Muscle of arm (tissue), 12 donors: ENCODE data around the gene FCMR. TPM values are rescaled to one million over a fixed set of nuclear protein-coding genes. Genes with fewer than 3 reads are reported as not detected.

Experiments used
- DNase-seq: peaks from one replicate; pipeline ENCODE4 v3.0.0-alpha.2; 2013
- polyA plus RNA-seq, 12 donors: library from polyadenylated mRNA; unstranded; fragments of 120-200 nt; gene quantifications; one replicate each; pipeline ENCODE4 v1.2.1, GENCODE V29; 2013; ENCODE audit not compliant: insufficient read length in 12 of 12

Gene FCMR
- polyA plus RNA-seq, 12 donors = 0.62 to 12.5 (median 1.1) TPM; not detected in 2

DNA sequence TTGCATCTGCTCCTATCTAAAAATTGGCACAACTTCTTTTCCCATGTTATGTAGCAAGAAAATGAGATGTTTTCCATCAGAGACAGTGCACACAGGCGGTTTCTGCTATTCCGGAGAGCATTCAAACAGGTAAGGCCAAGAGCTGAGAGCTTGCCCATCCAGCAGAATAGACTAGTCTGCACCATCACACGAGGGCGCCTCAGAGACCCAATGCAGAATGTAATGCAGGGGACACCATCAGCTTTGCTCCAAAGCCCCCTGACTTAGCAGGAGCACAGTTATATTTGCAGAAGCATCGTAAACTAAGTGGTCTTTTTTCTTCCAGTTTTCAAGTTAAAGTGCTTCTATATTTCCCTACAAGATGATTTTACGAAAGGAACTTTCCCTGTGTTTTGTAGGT, 19.8 kb downstream of the FCMR start:
- DNase-seq = no peak

DNA sequence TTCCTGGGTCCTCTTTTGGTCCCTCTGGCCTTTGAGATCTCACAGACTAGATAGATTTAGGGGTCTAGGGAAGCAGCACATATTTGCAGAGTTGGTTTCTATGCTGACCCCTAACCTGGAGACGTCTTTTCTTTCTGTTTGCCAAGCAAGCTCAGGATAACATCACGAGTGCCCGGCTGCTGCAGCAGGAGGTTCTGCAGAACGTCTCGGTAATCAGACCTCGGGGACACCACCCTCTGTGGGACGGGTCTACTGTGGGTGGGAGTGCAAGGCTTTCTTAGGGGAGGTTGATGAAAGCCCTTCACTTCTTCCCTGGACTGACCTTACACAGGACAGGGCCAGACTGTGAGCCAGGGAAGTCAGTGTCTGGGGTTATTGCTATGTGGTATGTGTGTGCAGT, 21.6 kb downstream of the FCMR start:
- no peak for DNase-seq

DNA sequence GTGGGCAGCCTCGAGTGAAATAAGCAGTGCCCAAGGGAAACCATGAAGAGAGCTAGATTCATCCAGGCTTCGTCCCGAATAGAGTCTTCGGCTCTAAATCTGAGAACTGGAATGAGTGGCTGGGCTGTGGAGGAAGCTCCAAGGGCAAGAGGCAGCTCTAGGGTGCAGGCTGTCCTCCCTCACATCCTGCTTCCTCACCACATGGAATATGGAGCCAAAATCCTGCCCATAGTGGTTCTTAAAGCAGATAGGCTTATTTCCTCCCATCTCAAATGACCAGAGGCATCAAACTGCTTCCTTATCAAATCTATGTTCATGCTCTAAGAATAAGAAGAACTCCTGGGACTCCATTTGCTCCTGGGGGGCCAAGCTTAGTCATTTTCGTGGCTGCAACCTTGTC, 22.0 kb downstream of the FCMR start:
- no peak for DNase-seq

DNA sequence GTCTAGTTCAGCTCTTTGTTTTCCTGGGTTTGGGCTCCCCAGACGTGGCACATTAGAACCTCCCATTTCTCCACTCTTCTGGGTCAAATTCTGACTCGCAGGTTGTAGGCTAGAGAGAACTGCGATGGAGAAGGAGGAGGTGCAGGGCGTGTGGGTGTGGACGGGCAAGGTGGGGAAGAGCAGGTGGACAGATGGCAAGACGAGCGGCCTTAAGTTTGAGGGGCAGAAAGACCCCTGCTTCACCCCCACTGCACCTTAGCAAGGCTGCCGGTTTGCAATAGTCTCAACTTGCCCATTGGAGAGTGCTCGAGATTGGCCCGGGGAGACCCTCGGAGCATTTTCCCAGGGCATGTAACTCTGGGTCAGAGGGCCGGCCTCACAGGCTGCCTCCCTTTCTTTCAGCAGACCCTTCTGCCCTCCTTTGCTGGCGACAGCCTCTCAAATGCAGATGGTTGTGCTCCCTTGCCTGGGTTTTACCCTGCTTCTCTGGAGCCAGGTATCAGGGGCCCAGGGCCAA, 22.8 kb downstream of the FCMR start:
- no peak for DNase-seq

DNA sequence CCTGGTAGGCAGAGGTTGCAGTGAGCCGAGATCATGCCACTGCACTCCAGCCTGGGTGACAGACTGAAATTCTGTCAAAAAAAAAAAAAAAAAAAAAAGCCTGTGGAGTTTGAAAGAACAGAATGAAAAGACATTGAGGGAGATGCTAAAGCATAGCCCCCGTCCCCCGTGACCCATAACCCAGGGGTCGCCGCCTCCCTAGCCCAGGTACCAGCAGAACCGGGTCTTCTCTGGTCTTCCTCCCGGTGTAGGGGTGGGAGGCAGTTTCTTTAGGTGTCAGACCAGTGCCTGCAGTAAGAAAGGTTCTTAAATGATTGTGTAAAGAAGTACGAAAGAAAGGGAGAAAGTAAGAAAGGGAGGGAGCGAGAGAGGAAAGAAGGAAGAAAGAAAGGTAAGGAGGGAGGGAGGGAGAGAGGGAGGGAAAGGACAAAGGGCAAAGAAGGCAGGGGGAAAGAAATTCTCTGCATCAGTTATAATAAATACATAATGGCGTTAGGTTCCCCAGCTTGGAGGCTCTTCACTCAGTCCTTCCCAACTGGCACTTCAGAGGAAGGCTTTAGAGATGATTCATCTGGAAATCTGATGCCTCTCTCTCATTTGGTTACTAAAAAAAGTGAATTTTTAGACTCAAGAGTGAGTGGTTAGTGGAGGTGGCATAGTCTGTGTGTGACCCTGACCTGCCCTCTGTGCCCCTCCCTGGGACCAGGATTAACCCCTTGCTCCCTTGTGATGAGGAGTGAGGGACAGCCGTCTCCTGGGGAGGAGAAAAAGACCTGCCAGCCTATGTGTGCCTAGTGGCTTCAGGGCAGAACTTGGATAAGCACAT, 23.4 kb downstream of the FCMR start:
- no peak for DNase-seq

DNA sequence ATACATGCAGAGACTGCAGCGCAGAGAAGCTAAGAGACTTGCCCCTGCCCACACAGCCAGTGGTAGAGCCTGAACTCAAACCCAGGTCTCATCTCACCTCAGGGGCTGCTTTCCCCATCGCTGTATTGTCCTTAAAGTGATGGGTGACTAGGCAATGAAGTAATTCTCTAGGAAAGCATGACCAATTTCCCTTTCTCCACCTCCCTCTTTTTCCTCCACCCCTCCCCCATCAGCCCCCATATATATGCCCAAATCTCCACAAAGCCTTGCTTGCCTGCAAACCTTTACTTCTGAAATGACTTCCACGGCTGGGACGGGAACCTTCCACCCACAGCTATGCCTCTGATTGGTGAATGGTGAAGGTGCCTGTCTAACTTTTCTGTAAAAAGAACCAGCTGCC, 24.6 kb downstream of the FCMR start, which contains the start of gene IL24:
Gene IL24 (plus strand): TSS at position 269 of the 400 bp plus-strand sequence. CDS start 390 bp downstream, outside the sequence.
- no peak for DNase-seq

DNA sequence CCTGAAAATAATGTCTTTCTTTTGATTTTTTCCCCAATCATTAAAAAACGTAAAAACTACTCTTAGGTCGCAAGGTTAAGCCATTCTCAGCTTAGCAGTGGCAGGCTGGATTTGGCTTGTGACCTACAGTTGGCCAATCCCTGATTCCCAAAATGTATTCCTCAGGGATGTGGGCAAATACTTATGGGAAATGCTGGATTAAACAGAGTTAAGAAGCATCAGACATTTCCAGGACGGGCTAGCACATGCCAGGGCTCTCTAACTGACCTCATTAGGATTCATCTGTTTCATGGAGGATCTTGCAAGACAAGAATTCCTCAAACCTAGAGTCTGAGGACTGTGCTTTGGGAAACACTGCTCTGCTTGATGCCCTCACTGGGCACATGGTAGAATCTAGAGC, 25.5 kb downstream of the FCMR start:
- DNase-seq = no peak

DNA sequence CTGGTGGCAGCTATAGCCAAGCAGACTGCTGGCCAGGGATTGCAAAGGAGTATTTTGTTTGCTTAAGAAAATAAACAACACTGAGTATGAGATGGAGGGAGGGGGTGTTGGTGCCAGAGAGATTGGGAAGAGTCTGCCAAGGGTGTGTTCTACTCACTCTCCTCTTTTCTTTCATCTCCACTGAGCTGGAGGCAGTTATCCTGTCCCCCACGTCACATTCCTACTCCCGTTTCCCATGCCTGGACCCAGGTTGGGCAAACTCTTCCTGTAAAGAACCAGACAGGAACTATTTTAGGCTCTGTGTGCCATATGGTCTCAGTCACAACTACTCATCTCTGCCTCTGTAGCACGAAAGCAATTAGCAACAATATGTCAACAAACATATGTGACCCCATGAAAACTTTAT, 25.9 kb downstream of the FCMR start:
- DNase-seq = no peak

DNA sequence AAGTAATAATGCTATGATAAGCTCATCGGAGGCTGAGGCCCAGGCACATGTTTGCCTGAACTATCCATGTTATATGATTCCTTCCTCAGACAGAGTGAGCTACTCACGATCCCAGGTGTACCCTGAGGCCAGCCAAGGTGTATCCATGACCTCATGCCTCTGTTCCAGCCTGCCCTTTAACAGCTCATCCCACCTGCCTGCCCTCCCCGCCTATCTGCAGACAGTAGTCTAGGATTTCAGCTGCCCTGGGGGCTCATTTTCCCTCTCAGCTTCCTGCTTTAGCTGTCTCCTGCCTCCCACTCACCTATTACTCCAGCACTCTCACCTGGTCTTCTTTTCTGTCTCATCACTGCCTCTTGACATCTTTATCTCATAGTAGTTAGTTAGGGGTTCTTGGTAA, 26.4 kb downstream of the FCMR start:
- DNase-seq = no peak

DNA sequence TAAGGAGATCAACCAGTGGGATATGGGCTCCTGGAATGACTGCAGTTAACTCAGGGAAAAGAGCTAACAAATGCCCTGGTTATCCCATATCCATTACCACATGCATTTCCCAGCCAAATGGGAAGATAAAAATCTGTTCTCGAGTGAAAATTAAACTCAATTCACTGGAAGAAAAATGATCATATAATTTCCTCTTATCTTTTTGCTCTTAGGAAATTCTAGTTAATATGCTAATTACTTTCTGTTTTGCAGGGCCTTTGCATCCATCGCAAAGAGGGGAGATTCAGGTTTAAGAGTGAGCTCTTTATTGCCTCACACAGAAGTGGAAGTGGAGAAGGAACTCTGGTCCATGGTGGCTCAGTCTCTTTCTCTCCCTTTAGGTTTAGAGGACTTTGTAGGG, 28.4 kb downstream of the FCMR start:
- DNase-seq = no peak

DNA sequence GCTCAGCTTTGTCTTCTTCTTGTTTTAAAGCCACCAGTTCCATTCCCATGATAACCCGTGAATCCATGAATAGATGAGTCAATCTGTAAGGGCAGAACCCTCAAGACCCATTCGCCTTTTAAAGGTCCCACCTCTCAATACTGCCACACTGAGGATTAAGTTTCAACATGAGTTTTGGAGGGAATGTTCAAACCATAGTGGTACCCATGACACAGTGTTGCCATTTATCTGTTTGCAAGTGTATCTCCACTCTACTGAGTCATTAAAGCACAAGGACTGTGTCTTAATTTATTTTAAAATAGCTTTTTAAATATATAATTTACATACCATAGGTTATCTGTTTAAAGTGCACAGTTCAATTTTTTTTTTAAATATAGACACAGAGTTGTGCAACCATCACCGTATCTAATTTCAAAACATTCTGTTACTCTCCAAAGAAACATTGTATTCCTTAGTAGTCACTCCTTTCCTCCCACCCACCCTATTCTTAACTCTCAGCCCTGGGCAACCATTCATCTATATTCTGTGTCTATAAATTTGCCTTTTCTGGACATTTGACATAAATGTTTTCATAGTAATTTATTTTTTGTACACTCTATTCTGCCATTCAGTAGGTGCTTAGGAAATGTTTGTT, 29.3 kb downstream of the FCMR start:
- no peak for DNase-seq

DNA sequence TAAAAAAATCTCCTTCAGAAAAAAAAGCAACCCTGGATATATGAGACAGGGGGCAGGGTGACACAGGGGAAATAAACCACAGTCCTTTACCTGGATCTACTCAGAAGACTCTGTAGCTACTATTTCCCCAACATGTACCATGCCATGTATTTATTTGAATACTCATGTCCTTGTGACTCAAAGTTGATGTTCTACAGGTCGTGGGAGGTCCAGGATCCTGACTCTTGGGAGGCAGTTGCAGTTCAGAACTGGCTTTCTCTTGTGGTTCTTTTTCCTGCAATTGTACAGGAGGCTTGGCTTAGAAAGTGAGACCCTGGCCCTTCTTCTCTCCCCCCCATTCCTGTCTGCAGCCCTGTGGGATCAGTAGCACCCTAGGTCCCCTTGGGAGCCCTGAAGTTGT, 30.3 kb downstream of the FCMR start:
- no peak for DNase-seq

DNA sequence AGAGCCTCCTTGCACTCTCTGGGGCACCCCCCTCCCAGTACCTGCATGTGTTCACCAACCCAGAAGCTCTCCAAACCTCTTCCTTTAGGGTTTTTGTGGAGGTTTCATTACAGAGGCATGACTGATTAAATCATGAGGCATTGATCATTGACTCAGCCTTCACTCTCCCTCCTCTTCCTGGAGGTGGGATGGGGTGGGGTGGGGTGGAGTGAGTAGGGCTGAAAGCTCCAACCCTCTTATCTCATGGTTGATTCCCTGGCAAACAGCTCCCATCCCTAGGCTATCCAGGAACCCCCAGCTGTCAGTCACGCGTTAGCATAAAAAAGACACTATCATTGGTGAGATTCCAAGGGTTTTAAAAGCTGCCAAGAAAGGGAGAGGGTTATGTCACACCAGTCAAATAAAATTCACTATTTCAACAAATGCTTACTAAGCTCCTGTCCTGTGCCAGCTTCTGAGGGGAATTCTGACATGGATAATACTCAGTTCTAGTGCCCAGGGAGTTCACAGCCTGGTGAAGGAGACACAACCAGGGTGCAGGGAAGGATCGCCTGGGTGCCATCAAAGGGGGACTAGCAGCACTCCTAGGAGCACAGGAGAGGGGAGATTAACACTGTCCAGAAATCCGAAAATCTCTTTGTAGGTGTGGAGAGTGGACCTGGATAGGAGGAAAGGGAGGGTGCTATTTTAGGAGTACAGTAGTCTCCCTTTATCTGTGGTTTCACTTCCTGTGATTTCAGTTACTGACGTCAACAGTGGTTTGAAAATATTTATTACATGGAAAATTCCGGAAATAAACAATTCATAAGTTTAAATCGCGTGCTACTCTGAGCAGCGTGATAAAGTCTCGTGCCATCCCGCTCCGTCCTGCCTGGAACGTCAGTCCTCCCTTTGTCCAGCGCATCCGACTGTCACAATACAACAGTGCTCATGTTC, 31.3 kb downstream of the FCMR start:
- no peak for DNase-seq

DNA sequence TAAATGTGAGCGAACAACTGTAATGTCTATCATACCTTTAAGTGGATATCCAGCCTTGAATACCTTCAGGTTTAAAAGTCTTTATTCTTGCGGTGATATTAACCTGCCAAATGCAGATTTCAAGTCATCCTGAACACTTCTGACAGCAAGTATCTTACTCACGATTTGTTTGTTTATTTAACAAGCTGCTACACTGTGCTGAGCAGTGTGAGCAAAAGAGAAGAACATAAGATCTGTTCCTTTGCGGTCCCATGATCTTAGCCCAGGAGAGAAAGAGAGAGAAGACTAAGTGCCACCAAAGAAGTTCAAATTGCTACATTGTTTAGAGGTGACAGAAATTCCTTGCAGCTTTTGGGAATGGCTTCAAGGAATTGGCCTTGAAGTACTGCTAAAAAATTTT, 34.0 kb downstream of the FCMR start:
- DNase-seq = no peak

DNA sequence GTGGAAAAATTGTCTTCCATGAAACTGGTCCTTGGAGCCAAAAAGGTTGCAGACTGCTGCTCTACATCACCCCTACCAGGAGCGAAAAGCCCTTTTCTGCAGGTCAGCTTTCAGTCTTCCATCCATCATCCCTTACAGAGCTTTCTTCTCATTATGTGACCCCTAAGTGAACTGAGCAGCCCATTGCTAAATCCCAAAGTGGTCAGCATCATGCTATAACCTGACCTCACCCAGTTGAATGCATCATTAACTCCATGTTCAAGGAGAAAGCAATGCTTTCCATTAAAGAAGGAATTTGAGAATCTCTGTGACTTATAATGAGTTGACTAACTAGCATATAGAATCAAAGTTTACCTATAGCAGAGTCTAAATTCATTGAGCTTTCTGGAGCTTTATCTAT, 34.9 kb downstream of the FCMR start:
- no peak for DNase-seq

DNA sequence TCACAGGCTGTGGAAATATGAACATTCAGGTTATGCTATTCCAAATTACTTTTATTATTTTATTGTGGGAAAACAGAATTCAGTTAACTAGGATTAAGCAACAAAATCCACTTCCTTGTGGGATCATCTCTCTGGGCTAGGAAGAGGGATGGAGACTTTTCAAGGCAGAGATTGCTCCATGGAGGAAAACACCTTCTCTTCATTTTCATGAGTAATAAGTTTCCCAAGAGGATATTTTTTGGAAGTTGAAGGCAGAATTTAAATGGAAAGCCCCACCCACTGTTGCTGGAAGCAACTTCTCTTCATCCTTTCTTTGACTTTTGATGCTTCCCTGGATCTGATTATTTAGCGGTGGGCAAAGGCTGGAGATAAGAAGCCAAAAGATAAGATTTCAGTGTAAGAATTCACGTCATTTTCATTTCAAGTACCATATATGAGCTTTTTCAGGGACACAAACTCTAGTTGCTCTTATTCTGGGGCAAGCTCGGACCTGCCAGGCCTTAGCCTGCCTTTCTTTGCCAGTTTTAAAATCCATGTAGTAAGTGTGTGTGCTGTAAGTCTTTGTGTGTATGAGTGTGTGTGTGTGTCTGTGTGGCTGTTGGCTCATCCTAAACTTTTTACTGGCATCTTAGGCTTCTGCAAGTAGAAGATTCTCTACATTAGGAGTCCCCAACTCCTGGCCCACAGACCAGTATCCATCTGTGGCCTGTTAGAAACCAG, 36.2 kb downstream of the FCMR start:
- DNase-seq = no peak

DNA sequence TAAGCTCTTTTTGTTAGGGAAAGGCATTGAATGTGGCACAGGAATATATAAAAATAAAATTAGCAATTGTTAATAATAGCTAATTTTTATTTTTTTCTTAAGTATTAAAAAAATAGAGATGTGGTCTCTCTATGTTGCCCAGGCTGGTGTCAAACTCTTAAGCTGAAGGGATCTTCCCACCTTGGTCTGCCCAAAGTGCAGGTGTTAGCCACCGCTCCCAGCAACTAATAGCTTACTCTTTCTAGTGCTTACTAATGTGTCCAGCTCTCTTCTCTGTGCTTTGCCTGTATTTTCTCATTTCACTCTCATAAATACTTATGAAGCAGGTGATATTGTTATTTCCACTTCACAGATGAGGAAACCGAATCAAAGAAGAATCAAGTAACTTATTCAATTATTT, 37.9 kb downstream of the FCMR start:
- no peak for DNase-seq

DNA sequence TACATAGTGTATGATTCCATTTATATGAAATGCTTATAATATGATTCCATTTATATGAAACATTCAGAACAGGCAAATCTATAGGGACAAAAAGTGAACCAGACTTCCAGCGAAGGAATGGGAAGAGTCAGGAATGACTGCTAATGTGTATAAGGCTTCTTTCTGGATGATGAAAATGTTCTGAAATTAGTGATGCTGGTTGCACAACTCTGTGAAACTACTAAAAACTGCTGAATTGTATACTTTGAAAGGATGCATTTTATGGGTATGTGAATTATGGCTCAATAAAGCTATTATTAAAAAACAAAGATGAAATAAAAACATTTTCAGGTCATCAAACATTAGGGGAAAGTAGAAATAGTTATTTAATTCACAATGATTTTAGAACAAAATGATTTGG, 38.6 kb downstream of the FCMR start:
- DNase-seq = no peak

DNA sequence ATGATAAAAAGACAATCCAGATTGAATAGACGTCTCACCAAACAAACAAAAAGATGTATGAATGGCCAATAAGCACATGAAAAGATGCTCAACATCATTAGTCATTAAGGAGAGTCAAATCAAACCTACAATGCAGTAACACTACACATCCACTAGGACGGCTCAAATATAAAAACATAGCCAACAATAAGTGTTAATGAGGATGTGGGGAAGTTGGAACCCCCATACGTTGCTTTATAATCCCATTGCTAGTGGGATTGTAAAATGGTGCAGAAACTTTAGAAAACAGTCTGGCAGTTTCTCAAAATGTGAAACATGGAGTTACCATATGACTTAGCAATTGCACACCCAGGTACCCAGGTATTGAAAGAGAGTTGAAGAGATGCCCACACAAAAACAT, 39.2 kb downstream of the FCMR start:
- DNase-seq = no peak

DNA sequence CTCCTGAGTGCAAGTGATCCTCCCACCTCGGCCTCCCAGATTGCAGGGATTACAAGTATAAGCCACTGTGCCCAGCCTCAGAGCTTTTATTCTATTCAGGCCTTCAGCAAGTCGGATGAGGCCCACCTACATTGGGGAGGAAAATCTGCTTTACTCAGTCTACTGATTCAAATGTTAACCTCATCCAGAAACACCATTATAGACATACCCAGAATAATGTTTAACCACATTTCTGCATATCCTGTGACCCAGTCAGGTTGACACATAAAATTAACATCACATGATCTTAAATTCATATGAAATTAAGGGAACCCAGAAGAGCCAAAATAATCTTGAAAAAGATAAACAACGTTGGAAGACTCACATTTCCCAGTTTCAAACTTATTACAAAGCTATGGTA, 41.4 kb downstream of the FCMR start:
- no peak for DNase-seq

DNA sequence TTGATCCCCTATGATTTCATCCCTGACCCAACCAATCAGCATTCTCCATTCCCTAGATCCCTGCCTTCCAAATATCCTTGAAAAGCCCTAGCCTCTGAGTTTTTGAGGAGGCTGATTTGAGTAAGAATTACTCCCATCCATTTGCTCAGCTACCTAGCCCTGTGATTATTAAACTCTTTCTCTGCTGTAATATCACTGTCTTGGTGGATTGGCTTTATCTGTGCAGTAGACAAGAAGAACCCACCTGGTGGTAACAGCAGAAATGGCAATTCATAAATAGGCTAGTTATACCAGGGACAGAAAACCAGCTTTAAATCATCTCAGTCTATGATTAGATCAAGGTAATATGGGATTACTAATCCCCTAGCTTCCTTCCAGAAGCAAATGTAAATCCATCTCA, 43.3 kb downstream of the FCMR start:
- DNase-seq = no peak
